Neural cell (in vitro differentiated cells): ENCODE measurements around the gene CLDN22. TPM values are rescaled to one million over a fixed set of nuclear protein-coding genes. Genes with fewer than 3 reads are reported as not detected.
"Not testable (repeated sequence)": the region's sequence is repeated elsewhere in the genome, so short reads cannot be mapped to it uniquely, and the experiment has no call there.

Source experiments
- H2AFZ ChIP-seq: fragments of 200-600, 300-800 bp; sonication (generic), shearing (Covaris generic); 2 replicates; pipeline ENCODE4 v1.6.0; 2014; ENCODE audit warnings: low read depth, mild to moderate bottlenecking, antibody characterized with exemption, low read length, moderate library complexity
- H3F3A ChIP-seq: fragments of 200-600 bp; shearing (Covaris generic); 2 replicates; pipeline ENCODE4 v1.6.1; 2016; ENCODE audit warnings: mild to moderate bottlenecking, moderate library complexity, mixed read lengths, antibody characterized with exemption, low read length; ENCODE audit not compliant: insufficient read depth, poor library complexity, severe bottlenecking
- H3K27ac ChIP-seq: fragments of 200-600, 300-800 bp; sonication (generic), shearing (Covaris generic); 2 replicates; pipeline ENCODE4 v1.5.1; 2014; ENCODE audit warnings: mild to moderate bottlenecking, low read length, moderate library complexity
- H3K27me3 ChIP-seq: fragments of 300-800, 200-600 bp; sonication (generic), shearing (Covaris generic); 2 replicates; pipeline ENCODE4 v1.6.0; 2014; ENCODE audit warnings: mild to moderate bottlenecking, low read depth, low read length, moderate library complexity; ENCODE audit not compliant: insufficient read depth
- H3K36me3 ChIP-seq: fragments of 300-800, 200-600 bp; sonication (generic), shearing (Covaris generic); 2 replicates; pipeline ENCODE4 v1.5.1; 2014; ENCODE audit warnings: mild to moderate bottlenecking, antibody characterized with exemption, low read length, moderate library complexity; ENCODE audit not compliant: insufficient read depth
- H3K4me2 ChIP-seq: fragments of 300-800, 200-600 bp; sonication (generic), shearing (Covaris generic); 2 replicates; pipeline ENCODE4 v1.6.0; 2014; ENCODE audit warnings: mild to moderate bottlenecking, low read length
- H3K4me3 ChIP-seq: fragments of 300-800, 200-600 bp; sonication (generic), shearing (Covaris generic); 2 replicates; pipeline ENCODE4 v1.5.1; 2014; ENCODE audit warnings: mild to moderate bottlenecking, low read length, moderate library complexity
- H3K79me2 ChIP-seq: fragments of 200-600 bp; shearing (Covaris generic); replicated peaks from 2 replicates; pipeline ENCODE4 v1.6.0; 2014; ENCODE audit warnings: mild to moderate bottlenecking, low read length, moderate library complexity; ENCODE audit not compliant: insufficient read depth
- H3K9ac ChIP-seq: fragments of 300-800, 200-600 bp; sonication (generic), shearing (Covaris generic); 2 replicates; pipeline ENCODE4 v1.6.1; 2016; ENCODE audit warnings: mild to moderate bottlenecking, low read length, mixed read lengths
- H3K9me2 ChIP-seq: fragments of 200-600 bp; shearing (Covaris generic); 2 replicates; pipeline ENCODE4 v1.6.1; 2016; ENCODE audit warnings: mild to moderate bottlenecking, low read length, mixed read lengths; ENCODE audit not compliant: insufficient read depth
- H3K9me3 ChIP-seq: fragments of 200-600, 300-800 bp; sonication (generic), shearing (Covaris generic); 2 replicates; pipeline ENCODE4 v1.6.1; 2016; ENCODE audit warnings: mild to moderate bottlenecking, mixed run types, low read length, moderate library complexity, mixed read lengths
- H4K20me1 ChIP-seq: fragments of 200-600 bp; shearing (Covaris generic); 2 replicates; pipeline ENCODE4 v1.6.1; 2016; ENCODE audit warnings: mild to moderate bottlenecking, mixed run types; ENCODE audit not compliant: insufficient read depth
- EP300 ChIP-seq: fragments of 450-650 bp; conservative IDR thresholded peaks from 2 replicates; pipeline ENCODE4 v1.6.1; 2014; ENCODE audit warnings: antibody characterized with exemption, mild to moderate bottlenecking, moderate library complexity; ENCODE audit not compliant: poor library complexity, severe bottlenecking
- EZH2 ChIP-seq: fragments of 200-600, 300-800 bp; shearing (Covaris generic), sonication (generic); IDR thresholded peaks from 2 replicates; pipeline ENCODE4 v1.6.1; 2014; ENCODE audit warnings: antibody characterized with exemption, low read length, borderline replicate concordance, mild to moderate bottlenecking; ENCODE audit not compliant: insufficient read depth, poor library complexity, severe bottlenecking
- MXI1 ChIP-seq: fragments of 450-650 bp; conservative IDR thresholded peaks from 2 replicates; pipeline ENCODE4 v1.6.1; 2014; ENCODE audit warnings: antibody characterized with exemption, mild to moderate bottlenecking; ENCODE audit not compliant: poor library complexity, severe bottlenecking
- POLR2AphosphoS5 ChIP-seq: IDR thresholded peaks from 2 replicates; pipeline ENCODE4 v1.6.1; 2012
- RAD21 ChIP-seq: fragments of 450-650 bp; conservative IDR thresholded peaks from 2 replicates; pipeline ENCODE4 v1.6.1; 2014; ENCODE audit warnings: antibody characterized with exemption, mild to moderate bottlenecking, moderate library complexity
- SMC3 ChIP-seq: fragments of 450-650 bp; conservative IDR thresholded peaks from 2 replicates; pipeline ENCODE4 v1.6.1; 2014; ENCODE audit warnings: antibody characterized with exemption, mild to moderate bottlenecking, moderate library complexity; ENCODE audit not compliant: poor library complexity
- TAF1 ChIP-seq: IDR thresholded peaks from 2 replicates; pipeline ENCODE4 v1.6.1; 2012; ENCODE audit warnings: low read depth
- polyA plus RNA-seq: library from polyadenylated mRNA; depleted of rRNA; stranded (reverse); fragments of >200 nt; gene quantifications from 2 replicates; pipeline ENCODE4 v1.2.3, GENCODE V29; 2014
- TF ChIP-seq, protein P1 (sequence below): IDR thresholded peaks from 2 replicates; pipeline ENCODE4 v1.6.1; 2012; ENCODE audit warnings: borderline replicate concordance

Gene CLDN22
- polyA plus RNA-seq, 1 donor from 2014 or later: not detected

DNA sequence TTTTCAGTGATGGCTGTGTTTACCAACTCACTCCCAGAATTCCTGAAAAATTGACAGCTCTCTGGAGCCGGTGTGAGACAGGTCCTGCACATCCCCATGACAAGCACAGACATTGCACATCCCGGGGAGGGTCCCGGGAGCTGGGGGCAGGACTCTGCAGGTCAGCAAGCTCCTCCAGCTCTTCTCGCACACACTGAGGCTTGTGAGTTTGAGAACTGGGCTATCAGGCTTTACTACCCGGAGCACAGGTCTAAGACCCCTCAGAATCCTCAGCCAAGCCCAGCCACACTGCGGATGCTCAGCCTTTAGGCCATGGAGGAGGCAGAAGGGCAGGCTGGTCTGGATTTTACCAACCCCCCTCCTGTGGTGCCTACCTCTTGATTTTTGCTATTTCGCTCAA, 7.8 kb upstream of the CLDN22 start:
- H3K27me3 ChIP-seq: no peaks in the 10 kb centered on the region
- no peaks in the 10 kb centered on the region for H4K20me1 ChIP-seq
- no peaks in the 10 kb centered on the region for H3F3A ChIP-seq
- no peaks in the 10 kb centered on the region for H3K9me2 ChIP-seq
- no peak overlapping the region for H3K9ac ChIP-seq
- H3K4me2 ChIP-seq: no peak overlapping the region
- TF ChIP-seq, protein P1, sequence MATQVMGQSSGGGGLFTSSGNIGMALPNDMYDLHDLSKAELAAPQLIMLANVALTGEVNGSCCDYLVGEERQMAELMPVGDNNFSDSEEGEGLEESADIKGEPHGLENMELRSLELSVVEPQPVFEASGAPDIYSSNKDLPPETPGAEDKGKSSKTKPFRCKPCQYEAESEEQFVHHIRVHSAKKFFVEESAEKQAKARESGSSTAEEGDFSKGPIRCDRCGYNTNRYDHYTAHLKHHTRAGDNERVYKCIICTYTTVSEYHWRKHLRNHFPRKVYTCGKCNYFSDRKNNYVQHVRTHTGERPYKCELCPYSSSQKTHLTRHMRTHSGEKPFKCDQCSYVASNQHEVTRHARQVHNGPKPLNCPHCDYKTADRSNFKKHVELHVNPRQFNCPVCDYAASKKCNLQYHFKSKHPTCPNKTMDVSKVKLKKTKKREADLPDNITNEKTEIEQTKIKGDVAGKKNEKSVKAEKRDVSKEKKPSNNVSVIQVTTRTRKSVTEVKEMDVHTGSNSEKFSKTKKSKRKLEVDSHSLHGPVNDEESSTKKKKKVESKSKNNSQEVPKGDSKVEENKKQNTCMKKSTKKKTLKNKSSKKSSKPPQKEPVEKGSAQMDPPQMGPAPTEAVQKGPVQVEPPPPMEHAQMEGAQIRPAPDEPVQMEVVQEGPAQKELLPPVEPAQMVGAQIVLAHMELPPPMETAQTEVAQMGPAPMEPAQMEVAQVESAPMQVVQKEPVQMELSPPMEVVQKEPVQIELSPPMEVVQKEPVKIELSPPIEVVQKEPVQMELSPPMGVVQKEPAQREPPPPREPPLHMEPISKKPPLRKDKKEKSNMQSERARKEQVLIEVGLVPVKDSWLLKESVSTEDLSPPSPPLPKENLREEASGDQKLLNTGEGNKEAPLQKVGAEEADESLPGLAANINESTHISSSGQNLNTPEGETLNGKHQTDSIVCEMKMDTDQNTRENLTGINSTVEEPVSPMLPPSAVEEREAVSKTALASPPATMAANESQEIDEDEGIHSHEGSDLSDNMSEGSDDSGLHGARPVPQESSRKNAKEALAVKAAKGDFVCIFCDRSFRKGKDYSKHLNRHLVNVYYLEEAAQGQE: no peak
- TF ChIP-seq MXI1 (no peak), RAD21 (no peak), EZH2 (no peak), TAF1 (no peak), EP300 (no peak), SMC3 (no peak)
- H3K79me2 ChIP-seq: no peaks in the 10 kb centered on the region
- no peak overlapping the region for H3K4me3 ChIP-seq
- H3K9me3 ChIP-seq: no peaks in the 10 kb centered on the region
- no peak overlapping the region for H2AFZ ChIP-seq
- H3K36me3 ChIP-seq: no peaks in the 10 kb centered on the region
- H3K27ac ChIP-seq: no peak overlapping the region

DNA sequence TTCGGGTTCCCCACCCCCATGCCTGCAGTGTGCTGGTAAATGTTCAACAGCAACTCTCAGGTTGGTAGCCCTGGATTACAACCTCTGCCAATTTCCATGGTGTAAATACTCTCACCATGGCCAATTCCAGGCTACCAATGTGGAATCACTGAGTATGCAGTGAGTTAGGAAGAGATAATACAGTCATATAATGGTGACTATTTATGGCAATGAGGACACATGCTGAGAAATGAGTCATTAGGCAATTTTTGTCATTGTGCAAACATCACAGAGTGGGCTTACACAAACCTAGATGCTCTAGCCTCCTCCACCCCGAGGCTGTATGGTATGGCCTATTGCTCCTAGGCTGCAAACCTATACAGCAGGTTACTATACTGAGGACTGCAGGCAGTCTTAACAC, 6.8 kb upstream of the CLDN22 start:
- Histone ChIP-seq H3K9ac (no peak overlapping the region), H3K27me3 (no peaks in the 10 kb centered on the region), H3K9me2 (no peaks in the 10 kb centered on the region), H3K4me3 (no peak overlapping the region), H3K9me3 (no peaks in the 10 kb centered on the region), H3K36me3 (no peaks in the 10 kb centered on the region), H4K20me1 (no peaks in the 10 kb centered on the region), H2AFZ (no peak overlapping the region), H3K79me2 (no peaks in the 10 kb centered on the region), H3K4me2 (no peak overlapping the region), H3F3A (no peaks in the 10 kb centered on the region), H3K27ac (no peak overlapping the region)
- TF ChIP-seq SMC3: no peak
- TF ChIP-seq RAD21: no peak
- TF ChIP-seq EP300: no peak
- TF ChIP-seq EZH2: no peak
- no peak for TF ChIP-seq POLR2AphosphoS5
- TF ChIP-seq, protein P1: no peak

DNA sequence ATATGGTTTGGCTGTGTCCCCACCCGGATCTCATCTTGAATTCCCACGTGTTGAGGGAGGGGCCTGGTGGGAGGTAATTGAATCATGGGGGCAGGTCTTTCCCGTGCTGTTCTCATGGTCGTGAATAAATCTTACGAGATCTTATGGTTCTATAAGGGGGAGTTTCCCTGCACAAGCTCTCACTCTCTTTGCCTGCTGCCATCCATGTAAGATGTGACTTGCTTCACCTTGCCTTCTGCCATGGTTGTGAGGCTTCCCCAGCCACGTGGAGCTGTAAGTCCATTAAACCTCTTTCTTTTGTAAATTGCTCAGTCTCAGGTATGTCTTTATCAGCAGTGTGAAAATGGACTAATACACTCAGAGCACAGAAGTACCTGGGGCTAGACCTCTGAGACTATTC, 6.3 kb upstream of the CLDN22 start:
- not testable (repeated sequence) for H3K9me3 ChIP-seq, H3K36me3 ChIP-seq, H3K4me3 ChIP-seq, H3K27ac ChIP-seq, H2AFZ ChIP-seq, H3K27me3 ChIP-seq, H3K79me2 ChIP-seq, H3K4me2 ChIP-seq, H3K9me2 ChIP-seq, H4K20me1 ChIP-seq, H3F3A ChIP-seq, H3K9ac ChIP-seq
